ENCODE data around the gene EIF4B. TPM values are rescaled to one million over a fixed set of nuclear protein-coding genes. Genes with fewer than 3 reads are reported as not detected.

EIF4B gene
- total RNA-seq, 1 donor from 2014 or later: 789 TPM

DNA sequence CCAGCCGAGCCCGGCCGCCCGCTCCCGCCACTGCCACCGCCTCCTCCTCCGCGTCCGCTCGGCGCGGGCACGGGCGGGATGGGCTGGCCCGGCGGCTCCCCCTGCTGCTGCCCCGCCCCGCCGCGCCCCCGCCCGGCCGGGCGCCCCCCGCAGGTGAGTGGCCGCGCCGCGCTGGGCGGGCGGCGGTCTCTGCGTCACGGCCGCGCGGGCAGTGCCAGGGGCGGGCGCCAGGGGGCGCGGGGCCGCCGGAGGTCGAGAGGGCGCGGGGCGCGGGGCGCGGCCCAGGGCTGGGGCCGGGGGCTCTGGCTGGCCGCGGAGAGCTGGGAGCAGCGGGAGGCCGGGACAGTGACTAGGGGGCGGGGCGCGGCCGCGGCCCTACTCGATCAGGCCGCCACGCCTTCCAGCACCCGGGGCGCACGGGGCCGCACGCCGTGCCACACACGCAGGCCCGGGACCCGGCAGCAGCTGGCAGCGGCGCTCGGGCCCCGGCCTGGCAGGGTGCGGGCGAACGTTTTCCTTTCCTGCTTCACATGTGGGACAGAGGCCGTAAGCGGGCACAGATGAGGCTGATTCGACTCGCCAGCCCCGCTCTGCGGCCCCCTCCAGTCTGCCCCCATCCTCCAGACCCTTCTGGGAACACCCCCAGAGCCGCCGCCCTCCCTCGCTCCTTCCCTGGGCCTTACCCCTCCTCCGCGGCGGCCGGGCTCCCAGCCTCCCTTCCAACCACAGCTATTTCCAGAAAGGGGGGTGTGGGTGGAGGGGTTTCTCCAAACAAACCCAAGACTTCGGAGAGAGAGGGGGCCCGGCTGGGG is 41.2 kb downstream of the EIF4B start:
- peak; percentile 95 for DNase-seq

DNA sequence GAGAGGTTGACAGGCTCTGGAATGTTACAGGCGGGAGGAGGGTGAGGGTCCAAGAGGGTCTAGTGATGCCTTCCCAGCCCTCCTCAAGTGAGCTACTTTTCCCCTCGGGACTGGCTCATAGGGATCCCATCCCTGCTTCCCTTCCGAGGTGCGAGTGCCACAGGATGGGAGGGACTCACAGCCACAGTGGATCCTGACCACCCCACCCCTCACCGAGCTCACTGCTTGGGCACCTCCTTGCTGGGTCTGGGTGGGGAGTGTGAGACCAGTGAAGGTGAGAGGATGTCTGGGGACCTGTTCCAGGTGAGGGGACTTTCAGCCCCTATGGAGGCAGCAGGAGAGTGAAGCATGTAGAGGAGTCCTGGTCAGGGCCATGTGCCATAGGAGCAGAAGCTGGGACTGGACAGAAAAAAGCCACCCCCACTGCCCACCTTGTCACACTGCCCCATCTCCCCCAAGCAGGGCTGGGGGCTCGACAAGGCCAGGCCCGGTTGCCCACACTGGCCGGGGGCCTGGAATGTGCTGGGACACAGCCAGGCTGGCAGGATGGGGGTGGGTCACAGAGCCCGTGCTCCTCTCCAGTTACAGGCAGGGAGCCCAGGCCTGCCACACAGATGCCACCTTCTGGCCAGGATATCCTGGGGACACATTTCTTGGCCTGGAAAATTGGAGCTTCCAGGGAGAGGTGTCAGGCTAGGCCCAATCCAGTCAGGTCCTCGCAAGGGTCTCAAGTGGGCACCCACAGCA is 42.0 kb downstream of the EIF4B start:
- DNase-seq: peak; percentile 90

DNA sequence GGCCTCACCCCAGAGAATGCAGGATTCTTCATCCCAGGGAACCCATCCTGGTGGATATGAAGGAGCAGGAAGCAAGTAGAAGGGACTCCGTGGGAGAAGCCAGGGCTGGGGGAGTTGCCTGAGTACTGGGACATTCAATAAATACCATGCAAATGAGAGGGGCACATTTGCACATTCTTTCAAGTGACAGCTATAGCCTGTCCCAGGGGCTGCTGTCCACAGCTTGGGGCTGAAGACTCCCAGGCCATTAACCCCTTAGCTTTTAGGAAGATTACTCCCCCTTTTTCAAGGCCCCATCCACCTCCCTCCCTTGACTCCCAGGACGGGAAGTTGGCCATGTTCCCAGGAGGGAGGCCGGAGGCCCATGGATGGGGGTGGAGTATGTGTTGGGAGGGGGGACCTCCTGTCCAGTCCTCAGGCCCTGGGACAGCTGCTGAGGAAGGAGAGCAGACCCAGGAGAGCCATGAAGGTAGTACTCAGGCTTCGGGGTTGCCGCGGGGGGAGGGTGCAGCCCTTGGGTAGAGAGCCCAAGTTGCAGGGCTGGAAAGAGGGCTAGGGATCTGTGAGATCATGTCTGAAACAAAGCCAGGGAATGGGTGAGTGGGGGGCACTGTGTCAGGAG is 42.6 kb downstream of the EIF4B start:
- DNase-seq: peak; percentile 90

DNA sequence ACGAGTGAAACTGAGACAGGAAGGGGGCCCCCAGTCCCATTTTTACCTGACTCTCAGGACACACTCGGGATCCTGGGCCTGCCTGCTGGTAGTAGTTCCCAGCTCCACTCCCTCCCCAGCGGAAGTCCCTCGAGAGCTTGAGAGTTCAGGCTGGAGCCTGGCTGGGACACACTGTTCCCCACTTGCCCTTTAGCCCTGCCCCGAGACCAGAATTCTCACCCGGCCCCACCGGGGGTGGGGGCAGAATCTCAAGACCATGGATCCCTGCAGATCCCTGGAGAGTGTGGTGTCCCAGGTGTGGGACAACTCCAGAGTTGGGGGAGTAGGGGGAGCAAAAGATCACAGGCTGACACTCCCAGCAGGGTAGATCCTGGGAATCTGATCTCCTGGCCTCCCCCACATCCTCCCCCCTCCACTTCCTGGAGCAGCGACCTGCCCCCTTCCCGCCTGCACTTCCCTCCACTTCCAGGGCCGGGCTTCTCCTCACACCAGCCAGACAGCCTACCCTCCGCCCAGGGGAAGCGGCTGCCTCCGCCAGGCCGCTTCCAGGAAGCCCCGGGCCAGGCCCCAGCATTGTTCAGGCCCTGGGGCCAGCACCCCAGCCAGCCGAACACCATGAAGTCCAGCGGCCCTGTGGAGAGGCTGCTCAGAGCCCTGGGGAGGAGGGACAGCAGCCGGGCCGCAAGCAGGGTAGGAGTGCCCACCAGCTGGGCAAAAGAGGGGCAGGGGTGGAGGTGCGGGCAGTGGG is 43.5 kb downstream of the EIF4B start, which contains the start of gene TNS2:
Gene TNS2, plus strand, starts transcription at position 495 of the 748 bp plus-strand sequence. Its CDS starts 121 bp downstream, at position 616.
- peak; percentile 72 for DNase-seq

DNA sequence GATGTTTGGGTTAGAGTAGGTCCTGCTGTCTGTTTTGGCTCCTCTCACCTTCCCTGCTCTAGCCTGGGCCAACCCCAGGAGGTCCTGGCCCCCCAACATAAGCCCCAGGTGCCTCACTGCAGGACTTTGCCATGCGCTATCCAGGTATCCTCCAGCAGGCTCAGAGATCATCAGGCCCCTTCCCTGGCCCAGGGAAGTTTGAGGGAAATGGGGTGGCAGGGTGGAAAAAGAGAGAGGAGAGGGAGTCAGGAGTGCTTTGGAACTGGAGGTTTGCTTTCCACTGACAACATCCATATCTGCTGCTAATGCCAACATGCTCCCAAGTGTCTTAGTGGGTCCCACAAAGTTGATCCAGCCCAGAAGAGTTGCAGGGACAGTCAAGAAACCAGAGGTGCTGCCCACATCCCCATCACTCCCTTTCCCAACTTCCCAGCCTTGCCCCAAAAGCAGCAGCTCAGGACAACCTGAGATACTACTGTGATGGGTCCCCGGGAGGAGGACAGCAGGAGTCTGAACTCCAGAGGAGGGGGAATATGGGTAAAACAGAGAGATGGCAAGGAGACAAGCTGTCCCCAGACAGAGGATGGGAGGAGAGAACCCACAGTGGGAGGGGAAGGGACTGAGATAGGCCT is 44.3 kb downstream of the EIF4B start:
- DNase-seq: no peak

DNA sequence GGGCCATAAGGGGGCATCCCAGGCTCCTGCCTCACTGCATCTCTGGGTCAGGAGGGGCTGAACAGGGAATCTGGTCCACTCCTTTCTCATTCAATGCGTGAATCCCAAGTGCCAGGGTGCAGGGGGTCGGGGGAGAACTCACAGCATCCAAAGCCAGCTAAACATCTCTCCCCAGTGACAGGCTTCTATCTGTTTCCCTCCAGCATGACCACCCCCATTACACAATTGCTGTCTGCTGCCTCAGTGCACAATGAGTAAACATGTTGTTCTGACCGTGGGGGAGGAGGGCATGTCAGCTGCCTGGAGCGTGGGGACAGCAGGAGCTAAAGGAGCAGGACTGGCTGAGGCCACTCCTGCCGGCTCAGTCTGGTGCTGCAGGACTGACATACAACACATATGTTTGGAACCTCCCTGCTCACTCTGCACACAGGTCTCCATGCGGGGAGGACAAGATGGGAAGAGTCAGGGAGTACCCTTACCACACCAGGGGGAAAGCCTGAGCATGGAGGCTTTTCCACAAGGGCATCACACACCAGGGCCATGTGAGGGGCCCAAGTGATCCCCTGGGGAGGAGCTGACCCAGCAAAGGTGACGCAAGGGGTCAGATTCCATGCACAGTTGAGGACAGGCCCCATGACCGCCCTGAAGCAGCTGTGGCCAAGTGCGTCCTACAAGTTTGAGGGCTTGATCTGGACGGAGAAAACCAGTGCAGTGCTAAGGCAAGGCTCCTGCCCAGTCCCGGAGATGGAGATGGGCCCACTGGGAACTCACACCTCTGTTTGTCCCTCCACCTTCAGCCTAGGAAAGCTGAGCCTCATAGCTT is 45.0 kb downstream of the EIF4B start:
- peak; percentile 58 for DNase-seq

DNA sequence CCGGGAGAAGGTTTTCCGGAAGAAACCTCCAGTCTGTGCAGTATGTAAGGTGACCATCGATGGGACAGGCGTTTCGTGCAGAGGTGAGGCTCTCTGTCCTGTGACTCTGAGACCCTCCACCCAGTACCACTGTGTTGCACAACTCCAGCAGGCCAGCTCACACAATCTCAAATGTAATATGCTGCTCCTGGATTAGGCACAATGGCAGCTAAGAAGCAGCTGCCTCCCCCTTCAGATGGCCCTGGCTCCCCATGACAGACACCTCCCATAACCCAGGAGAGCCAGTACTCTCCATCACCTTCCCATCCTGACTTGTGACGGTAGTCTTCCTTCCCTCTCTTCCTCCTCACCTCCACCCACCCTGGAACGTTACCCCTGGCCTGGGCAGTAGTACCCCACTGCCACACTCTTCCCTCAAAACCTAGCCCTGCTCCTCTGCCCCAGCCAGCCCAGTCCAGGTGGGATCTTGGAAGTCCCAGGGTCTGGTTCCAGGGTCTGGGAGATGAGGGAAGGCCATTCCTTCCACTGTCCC is 45.7 kb downstream of the EIF4B start:
- no peak for DNase-seq

DNA sequence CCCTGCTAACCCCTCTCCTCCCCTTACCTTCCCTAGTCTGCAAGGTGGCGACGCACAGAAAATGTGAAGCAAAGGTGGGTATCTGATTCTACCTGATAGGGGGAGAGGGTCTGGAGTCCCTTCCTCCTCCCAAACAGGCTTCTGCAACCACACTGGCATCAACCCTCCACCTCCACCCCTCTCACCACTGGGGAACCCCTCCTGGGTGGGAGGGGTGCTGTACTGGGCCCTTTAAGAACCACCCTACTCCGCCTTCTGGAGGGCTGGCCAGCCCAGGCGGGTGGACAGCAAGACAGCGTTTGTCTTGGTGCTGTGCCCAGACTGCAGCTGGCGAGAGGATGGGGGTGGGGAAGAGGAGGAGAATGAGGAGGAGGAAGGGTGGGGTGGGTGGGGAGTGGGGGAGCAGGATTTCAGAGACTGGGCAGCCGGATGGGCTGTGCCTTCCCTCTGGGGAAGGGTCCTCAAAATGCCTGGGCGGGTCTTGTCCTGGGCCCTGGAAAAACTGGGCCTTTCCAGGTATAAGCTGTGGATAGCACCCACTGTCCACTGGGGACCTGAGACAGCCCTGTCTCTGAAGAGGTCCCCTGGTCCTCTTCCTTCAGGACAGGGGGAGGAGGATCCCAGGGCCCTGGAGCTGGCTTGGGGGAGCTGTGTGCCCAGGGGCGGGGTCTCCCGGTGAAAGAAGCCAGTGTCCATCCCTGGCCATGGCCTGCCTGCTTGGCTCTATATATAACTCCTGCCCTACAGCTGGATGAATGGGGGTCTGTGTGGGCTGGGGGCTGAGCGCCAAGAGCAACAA is 46.4 kb downstream of the EIF4B start:
- peak; percentile 96 for DNase-seq

DNA sequence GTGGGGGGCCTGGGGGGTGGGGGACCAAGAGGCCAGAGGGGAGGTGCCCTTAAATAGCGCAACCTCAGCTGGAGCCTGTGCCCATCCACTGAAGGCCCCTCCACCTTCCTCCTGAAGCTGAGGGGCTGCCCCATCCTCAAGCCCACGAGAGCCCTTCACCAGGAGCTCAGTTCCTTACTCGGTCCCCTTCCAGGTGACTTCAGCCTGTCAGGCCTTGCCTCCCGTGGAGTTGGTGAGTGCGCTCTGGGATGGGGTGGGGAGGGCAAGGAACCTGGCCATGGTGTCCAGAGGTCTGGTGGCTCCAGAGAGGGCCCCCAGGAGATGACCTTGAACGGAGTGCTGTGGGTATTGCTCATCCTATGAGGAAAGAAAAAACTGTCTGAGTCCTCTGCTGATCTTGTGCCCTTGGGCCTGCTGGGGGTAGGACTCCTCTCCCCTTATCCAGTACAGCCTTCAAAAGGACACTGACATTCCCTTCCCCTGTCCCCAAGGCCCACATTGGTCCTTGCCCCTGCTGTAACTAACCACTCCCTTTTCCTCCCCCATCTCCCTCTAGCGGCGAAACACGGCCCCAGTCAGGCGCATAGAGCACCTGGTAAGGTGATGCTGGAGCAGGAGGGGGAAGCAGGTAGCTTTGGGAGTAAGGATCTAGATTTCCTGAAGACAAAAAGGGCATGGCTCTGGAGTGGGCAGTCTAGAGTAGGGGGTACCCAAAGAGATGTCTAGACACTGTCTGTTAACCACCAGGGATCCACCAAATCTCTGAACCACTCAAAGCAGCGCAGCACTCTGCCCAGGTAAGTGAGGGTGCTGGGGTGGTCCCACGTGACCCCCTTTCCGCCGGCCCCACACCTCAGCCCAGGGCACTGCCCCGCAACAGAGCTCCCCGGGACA is 47.2 kb downstream of the EIF4B start:
- DNase-seq: peak; percentile 74

DNA sequence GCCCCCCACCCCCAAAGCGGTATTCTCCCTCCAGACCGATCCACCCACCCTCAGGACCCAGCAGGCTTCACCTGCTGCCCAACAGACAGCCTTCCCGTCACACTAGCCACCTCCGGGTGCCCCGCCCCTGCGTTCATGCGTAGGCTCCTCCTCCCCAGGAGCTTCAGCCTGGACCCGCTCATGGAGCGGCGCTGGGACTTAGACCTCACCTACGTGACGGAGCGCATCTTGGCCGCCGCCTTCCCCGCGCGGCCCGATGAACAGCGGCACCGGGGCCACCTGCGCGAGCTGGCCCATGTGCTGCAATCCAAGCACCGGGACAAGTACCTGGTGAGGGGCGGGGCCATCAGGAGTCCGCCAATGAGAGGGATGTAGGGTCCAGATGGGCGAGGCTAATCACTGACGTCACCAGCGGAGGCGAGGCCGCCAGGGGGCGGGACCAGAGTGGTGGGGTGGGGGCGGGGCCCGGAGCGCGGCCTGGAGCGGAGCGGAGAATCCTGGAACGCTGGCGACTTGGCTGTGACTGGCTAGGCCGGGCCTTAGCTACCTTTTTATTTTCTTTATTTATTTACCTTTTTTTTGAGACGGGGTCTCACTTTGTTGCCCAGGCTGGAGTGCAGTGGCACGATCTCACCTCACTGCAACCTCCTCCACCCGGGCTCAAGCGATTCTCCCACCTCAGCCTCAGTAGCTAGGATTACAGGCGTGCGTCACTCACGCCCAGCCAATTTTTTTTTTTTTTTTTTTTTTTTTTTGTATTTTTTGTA is 48.0 kb downstream of the EIF4B start:
- DNase-seq: peak; percentile 98

DNA sequence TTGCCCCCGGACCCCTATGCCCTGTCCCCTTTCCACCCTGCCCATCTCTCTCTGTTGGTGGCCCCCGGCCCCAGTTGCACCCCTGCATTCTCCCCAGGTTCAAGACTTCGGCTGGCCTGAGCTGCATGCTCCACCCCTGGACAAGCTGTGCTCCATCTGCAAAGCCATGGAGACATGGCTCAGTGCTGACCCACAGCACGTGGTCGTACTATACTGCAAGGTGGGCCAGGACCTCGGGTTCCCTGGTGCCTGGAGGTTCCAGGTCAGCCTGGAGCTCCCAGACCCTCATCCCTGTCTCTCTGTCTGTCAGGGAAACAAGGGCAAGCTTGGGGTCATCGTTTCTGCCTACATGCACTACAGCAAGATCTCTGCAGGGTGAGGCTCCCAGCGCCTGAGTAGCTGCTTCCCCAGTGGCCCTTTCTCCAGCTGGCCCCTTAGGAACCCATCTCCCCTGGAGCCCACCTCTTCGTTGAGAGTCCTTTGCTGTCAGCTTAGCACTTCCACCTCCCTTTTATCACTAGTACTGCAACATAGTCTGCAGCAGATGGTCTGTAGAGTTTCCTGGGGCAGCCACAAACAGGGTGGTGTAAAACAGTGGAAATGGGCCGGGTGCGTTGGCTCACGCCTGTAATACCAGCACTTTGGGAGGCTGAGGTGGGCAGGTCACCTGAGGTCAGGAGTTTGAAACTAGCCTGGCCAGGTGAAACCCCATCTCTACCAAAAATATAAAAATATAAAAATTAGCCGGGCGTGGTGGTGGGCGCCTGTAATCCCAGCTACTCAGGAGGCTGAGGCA is 49.4 kb downstream of the EIF4B start:
- DNase-seq: no peak

DNA sequence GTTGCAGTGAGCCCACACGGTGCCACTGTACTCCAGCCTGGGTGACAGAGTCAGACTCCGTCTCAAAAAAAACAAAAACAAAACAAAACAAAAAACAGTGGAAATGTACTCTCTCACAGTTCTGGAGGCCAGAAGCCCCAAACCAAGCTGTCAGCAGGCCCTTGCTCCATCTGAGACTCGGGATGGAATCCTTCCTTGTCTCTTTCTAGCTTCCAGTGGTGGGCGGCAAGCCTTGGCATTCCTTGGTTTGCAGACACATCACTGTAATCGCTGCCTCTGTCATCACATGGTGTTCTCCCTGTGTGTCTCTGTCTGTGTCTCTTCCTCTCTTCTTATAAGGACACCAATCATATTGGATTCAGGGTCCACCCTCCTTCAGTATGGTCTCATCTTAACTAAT is 50.0 kb downstream of the EIF4B start:
- DNase-seq: no peak

DNA sequence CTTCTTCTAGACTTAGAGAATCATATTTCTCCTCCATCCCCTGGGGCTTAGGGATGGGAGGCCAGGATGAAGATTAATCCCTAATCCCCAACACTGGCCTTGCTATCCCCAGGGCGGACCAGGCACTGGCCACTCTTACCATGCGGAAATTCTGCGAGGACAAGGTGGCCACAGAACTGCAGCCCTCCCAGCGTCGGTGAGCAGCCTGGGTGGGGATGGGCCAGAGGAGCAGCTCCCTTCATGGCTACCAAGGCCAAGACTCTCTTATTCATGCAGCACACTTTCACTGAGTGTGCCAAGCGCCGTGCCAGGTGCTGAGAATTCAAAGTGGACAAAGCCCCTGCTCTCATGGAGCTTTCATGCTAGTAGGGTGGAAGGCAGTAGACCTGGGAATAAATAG is 50.6 kb downstream of the EIF4B start:
- DNase-seq: no peak

DNA sequence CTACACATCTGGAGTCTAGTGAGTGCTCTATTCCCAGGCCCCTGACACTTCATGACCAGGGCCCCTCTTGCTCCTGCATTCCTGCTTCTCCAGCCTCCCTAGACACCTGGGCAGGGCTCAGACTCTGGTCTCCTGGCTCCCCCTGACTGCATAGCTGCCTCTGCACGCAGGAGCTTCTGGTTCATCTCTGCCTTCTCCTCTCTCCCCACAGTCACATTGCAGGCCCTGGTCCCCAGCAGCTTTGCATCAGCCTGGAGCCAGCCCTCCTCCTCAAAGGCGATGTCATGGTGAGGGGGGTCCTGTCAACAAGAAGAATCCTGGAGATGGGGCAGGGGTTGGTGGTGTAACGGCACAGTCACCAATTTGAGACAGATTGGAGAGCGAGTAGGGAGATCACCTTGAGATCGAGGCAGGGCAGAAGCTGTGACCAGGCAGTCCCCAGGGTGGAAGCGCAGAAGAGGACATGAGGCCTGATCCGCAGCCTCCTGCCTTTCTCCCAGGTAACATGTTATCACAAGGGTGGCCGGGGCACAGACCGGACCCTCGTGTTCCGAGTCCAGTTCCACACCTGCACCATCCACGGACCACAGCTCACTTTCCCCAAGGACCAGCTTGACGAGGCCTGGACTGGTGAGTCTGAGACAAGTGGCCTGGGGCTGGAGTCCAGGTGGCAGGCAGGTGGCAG is 51.7 kb downstream of the EIF4B start:
- no peak for DNase-seq

DNA sequence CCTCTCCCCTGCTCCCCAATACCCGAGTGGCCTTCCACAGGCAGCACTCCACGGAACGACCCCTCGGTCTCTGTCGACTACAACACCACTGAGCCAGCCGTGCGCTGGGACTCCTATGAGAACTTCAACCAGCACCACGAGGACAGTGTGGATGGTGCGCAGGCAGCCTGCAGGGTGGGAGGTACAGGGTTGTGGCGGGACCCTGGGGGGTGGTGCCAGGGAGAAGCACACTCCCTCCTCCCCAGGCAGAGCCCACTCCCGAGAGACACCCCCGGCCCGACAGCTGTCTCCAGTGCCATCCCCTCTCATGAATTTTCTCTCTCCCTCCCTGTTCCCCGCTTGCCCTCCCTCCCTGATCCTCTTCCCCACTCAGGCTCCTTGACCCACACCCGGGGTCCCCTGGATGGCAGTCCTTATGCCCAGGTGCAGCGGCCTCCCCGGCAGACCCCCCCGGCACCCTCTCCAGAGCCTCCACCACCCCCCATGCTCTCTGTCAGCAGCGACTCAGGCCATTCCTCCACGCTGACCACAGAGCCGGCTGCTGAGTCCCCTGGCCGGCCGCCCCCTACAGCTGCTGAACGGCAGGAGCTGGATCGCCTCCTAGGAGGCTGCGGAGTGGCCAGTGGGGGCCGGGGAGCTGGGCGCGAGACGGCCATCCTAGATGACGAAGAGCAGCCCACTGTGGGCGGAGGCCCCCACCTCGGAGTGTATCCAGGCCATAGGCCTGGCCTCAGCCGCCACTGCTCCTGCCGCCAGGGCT is 52.6 kb downstream of the EIF4B start:
- no peak for DNase-seq
